GM21529 (cell line): Measurements from ENCODE around the gene CENPN.

Source experiments
- ATAC-seq: cut with Tn5 transposase; IDR thresholded peaks from one replicate; pipeline ENCODE4 v1.9.1; 2021; ENCODE audit not compliant: unreplicated experiment

The CENPN gene

DNA sequence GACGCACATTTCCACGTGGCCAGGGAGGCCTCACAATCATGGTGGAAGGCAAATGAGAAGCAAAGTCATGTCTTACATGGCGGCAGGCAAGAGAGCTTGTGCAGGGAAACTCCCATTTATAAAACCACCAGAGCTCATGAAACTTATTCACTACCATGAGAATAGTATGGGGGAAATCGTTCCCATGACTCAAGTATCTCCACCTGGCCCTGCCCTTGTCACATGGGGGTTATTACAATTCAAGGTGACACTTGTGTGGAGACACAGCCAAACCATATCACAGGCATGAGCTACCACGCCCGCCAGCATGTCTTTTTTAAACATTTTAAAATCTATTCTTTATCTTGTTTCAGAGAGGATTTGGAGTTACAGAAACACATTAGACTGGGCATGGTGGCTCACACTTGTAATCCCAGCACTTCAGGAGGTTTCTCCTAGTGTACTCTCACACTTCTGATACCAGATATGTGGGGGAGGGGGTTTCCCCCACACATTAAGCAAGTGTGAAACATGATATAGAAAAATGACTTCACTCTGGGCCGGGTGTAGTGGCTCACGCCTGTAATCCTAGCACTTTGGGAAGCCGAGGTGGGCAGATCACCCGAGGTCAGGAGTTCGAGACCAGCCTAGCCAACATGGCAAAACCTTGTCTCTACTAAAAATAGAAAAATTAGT, 23.1 kb downstream of the CENPN start:
- no peak for ATAC-seq

- peak; percentile 89 for ATAC-seq
These were observed 28.5 kb downstream of the CENPN start, which contains the start of gene ATMIN for GRCh38 chr16:81035398-81035974. Gene ATMIN (plus strand): TSS chr16:81035842. CDS start chr16:81035871, 29 bp downstream.

- peak; percentile 45 for ATAC-seq
These were observed 29.1 kb downstream of the CENPN start for GRCh38 chr16:81035975-81036750.

DNA sequence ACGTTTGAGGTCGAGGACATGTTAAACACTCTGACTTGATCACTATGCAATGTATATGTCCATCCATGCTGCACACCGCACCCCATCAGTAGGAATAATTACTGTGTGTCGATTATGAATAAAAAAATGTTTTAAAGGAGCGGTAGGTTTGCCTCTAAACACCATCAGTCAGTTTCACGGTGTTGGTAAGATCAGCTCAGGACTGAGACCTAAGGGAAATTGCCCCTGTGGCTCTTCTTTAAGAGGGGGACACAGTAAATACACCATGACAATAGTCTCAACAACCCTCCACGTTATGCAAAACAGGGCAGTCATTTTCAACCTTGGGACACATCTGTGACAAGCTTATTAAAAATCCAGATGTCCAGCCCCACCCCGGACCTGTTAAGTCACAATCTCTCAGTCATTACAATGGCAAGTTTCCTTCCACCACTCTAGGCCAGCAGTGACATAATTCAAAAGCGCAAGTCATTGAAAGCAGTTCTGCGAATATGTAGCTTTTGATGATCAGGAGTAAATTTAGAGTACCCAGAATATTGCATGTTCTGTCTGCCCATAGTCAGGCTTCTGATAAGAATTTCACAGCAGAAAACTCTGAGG, 29.8 kb downstream of the CENPN start:
- ATAC-seq = no peak

GRCh38 chr16:81040131-81040530, 33.1 kb downstream of the CENPN start:
- ATAC-seq = no peak

GRCh38 chr16:81040842-81041241, 33.8 kb downstream of the CENPN start:
- ATAC-seq = no peak

DNA sequence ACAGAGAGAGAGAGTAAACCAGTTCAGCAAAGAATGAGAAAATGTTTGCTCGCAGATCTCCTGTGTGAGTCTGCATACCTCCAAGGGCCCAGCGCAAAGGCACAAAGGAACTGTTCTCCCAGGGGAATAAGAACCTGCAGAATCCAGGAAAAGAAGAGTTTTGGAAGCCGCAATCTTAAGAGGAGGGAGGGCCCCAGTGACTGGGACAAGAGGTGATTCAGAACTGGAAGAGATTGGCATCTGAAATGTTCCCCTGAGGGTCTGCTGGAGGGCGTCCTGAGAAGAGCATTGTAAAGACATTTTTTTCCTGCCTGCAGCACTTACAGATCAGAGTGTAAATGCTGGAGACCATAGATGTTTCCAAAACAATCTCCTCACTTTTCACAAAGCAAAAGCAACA, 34.7 kb downstream of the CENPN start:
- no peak for ATAC-seq

GRCh38 chr16:81042821-81043220, 35.8 kb downstream of the CENPN start:
- ATAC-seq = no peak

GRCh38 chr16:81053761-81054160, 46.7 kb downstream of the CENPN start:
- no peak for ATAC-seq

DNA sequence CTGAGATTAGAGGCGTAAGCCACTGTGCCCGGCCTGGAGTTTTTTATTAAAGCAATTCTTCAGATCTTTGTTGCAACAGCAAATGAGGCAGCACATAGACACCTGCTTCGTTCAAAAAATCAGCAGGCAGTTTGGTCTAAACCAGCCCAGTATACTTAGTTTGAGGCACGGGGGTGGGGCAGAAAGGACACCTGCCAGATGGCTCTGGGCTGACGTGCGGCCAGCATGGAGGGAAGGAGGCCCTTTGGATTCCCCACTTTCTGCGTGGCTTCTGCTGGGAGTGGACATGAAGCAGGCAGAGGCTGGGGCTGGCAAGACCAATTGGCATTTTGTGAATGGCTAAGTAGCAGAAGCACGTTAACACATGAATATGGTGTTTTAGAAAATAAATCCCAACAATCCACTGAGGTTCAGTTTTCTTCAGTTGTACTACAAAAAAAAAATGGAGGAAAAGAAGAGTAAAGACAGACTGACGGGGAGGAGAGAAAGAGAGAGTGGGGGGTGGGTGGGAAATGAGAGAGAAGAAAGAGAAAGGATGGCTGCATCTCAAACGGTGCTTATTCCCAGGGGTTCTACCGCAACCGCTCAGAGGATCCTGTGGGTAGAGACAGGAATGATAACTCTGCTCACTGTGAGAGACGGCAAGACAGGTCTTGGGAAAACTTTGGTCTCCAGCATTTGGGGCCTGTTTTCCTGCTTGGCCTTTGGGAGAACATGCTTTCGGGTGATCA, 53.7 kb downstream of the CENPN start:
- no peak for ATAC-seq

DNA sequence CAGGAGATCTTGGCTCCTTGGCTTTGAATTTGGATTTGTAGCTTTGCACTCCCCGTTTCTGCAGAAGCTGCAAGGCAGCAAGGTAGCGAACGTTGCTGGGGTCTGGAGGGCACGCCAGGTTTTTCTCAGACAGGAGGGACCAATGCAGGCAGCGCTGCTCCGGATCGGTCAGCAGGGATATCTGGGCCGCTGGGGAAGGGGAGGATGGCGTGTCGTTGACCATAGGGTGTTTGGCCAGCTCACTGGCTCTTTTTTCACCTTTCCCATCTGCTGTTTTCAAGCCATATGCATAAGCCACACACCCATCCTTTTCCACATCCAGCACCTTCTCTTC, 54.3 kb downstream of the CENPN start:
- ATAC-seq = no peak

DNA sequence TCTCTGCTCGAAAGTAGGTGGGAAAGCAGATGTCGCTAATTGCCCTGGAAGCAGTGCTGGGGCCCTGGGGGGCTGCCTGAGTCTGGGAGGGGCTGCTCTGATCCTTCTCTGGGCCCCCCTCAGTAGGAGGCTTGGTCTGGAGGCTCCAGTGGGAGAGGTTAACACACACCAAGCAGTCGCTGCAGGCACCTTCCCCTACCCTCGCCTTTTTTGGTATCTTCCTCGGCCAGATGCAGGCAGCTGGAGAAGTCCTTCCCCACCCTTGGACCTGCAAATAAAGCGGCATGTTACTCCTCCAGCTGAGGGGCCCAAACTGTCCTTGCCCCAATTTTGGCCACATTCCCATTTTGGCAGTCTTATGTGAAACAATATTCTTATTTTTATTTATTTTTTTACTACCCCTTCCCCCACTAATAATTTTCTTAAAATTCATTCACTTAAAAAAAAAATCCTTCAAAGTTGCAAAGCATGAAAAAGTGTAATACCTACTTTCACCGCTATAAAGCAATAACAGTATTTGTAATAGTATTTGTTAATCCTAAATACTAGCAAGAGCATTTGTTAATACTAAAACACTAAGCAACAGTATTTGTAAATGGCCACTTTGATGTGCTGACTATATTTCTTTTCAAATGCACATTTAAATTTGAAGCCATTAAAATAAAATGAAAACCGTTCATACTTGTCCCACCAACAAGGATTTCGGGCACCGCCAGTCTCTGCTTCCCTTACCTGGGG, 55.0 kb downstream of the CENPN start:
- no peak for ATAC-seq

GRCh38 chr16:81066681-81067080, 59.7 kb downstream of the CENPN start:
- no peak for ATAC-seq

DNA sequence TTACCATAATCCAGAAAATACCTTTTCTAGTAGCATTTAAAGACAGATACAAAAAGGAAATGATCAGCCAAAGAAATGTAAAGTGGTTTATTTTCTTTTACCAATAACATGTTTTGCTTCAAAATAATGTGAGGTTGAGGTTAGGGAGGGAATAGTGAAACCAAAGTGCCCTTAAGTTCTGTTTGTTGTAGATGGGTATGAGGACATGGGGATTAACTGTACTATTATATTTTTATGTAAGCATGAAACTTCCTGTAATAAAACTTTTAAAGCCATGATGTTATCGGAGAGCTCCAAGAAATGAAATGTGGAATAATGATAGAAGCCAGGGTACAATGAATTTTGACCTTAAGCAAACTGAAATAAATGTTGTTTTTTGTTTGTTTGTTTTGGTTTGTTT, 60.2 kb downstream of the CENPN start:
- no peak for ATAC-seq

- ATAC-seq = no peak
These were observed 62.0 kb downstream of the CENPN start for GRCh38 chr16:81069063-81069462.

DNA sequence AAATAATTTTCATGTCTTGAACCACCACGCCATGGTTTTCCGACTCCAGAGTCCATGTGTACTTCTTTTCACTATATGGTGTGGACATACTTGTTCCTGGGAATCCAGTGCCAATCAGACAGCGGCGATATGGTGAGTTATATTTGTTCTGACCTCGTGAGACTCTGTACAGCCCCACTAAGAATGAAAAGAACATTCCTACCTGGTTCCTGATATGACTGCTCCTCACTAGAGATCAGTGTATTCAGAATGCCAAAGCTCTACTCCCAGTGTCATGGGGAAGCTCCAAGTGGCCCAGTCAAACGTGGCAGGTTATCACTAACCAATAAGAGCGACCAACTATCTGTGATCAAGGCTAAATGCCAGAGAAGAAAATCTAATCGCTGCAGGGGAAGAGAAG, 64.0 kb downstream of the CENPN start:
- no peak for ATAC-seq

DNA sequence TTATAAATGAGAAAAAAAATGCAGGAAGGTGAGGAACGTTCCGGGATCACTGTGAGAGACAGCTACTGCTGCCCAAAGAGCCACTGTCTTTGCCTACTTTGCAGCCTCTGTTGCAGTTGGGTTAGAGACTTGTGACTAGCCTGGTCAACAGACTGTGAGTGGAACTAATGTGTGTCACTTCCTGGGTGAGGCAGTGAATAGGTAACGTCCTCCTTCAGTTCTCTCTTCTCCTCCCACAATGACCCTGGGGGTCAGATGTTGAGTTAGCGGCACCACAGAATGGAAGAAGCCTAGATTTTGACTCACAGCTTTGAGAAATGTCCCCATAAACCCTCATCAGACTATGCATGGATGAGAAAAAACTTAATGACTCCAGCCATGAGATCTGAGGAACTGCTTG, 64.8 kb downstream of the CENPN start:
- ATAC-seq = no peak

GRCh38 chr16:81073560-81074330, 66.7 kb downstream of the CENPN start:
- ATAC-seq = no peak

GRCh38 chr16:81076566-81077075, 69.6 kb downstream of the CENPN start:
- peak; percentile 84 for ATAC-seq
